HG03095 (cell line): ENCODE results near the gene MUC13.

Source experiments
- ATAC-seq: cut with Tn5 transposase; IDR thresholded peaks from one replicate; pipeline ENCODE4 v1.9.1; 2021; ENCODE audit warnings: moderate library complexity; ENCODE audit not compliant: unreplicated experiment

Gene MUC13

GRCh38 chr3:124879337-124879680, 55.2 kb downstream of the MUC13 start:
- ATAC-seq: no peak

DNA sequence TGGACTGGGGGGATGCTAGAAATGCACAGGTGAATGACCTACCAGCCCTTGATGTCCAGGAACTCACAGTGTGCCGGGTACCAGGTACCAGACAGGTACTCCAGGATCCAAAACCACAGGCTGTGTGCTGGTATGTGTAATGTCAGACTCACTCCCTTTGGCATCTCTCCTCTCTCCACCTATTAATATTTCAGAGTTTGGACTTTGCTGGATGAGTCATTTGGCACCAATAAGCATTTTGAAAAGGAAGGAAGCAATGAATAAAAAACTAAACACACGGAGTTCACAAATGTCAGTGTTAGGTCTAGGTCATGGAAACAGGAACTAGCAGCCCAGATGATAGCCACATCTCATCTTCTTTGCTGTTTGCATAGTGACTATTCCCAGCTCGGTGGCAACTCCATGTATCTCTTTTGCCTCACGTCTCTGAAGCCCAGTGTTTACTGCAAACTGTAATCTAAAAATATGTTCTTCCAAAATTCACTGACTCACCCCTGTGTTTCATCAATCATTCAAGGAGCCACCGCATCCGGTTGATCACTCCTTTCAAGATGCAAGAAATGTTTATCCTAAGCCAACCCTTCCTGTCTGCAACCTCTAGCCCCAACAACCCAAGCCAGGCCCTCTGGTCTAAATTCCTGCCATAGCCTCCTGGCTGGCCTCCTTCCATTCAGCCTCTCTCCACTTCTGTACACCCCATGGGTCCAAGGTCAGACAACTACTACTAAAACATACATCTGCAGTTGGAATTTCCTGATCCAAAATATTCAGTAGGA, 55.8 kb downstream of the MUC13 start:
- ATAC-seq: no peak

GRCh38 chr3:124877674-124878073, 56.9 kb downstream of the MUC13 start:
- no peak for ATAC-seq

GRCh38 chr3:124876401-124876878, 58.1 kb downstream of the MUC13 start:
- ATAC-seq: no peak

DNA sequence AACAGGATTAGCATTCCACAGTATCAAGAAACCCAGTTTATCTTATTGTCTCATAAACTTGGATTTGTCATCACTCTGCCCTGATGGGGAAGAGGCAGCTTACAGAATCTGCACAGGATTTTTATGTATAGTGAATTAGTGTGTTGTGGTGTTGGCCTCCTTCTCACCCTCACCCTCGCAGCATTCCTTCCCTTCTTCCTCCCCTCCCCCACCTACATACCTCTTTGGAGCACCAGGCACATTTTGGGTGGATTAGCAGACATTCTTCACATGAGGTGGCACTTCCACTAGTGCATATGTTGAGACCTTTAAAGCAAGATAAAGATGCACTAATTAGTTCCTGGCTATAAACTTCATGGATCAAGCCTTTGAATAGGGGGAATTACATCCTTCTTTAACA, 61.3 kb downstream of the MUC13 start:
- ATAC-seq: no peak

GRCh38 chr3:124867511-124867910, 67.0 kb downstream of the MUC13 start:
- no peak for ATAC-seq

DNA sequence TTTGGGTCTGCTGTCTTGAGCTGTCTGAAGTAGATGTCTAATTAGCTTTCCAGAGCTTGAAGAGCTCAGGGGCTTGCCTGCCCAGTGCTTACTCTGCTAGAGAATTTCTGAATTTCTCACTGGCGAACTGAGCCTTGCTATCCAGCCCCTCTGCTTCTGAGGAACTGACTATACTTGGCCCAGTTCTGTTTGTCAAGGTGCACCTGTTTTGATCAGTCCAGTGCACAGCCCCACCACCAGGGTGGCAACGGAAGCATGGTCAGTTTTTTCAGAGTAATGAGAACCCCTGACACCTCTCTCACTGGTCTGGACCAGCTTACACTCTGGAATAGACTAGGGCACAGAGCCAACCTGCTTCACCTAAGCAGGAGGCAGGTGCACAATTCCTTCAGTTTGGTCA, 72.5 kb downstream of the MUC13 start:
- no peak for ATAC-seq

DNA sequence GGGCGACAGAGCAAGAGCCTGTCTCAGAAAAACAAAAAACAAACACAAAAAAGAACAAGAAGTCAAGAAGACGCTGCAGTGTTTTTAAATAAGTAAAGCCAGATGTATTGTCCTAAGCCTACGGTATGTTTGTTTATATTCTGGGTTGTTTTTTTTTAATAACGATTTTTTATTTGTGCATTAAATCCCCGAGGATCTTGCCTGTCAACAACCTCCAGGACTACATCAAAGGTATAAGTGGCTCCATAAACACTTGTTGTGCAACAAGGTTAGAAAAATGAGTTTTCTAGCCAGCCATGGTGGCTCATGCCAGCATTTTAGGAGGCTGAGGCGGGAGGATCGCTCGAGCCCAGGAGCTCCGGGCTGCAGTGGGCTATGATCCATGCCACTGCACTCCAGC, 73.5 kb downstream of the MUC13 start:
- no peak for ATAC-seq

DNA sequence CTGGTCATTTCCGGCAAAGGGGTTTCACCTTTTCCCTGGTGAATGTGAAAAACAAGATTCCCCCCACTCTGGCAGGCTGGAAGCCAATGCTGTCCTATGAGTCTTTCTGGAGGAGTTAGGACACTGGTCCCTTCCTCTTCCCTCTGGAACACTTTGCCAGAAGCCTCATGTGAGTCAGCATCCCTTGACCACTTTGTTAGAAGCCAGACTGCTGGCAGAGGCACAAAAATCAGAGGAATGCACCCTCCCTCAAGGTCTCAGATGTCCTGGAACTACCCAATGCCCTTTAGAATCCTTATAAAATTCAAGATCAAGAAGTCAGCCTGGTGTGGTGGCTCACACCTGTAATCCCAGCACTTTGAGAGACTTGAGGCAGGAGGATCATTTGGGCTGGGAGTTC, 74.0 kb downstream of the MUC13 start:
- ATAC-seq: no peak

DNA sequence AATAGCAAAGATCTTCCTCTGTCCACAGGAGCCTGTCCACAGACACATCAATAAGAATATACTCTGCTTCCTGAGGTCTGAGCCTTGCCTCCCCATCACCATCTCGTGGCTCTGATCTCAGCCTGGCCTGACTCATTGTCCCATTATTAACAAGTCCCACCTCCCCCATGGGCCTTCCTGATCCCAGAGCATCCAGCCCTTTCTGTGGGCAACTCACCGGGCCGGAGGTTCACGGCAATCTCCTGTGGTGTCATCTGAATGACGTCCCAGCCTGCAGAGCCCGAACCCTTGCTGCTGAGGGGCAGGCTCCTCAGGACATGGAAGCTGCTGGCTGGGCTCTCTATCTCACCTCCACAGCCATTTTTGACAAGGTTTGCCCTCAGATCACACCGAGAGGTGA, 75.5 kb downstream of the MUC13 start:
- ATAC-seq: no peak

DNA sequence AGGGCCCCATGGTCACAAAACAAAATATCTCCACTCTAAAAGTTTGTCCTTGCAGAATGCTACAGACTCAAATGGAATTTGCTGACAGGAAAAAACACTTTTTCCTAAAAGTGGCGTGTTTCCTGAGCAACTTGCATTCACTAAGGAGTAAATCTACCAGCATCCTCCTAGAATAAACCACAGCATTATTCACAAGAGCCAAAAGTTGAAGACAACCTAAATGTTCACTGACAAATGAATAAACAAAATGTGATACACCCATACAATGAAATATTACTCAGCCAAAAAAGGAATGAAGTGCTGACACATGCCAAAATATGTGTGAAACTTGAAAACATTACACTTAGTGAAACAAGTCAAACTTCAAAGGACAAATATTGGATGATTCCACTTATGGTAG, 76.3 kb downstream of the MUC13 start:
- no peak for ATAC-seq

- ATAC-seq: no peak
These were observed 77.9 kb downstream of the MUC13 start for GRCh38 chr3:124856677-124857076.
